K562 (cell line): ENCODE results near the gene S100A2. TPM values are rescaled to one million over a fixed set of nuclear protein-coding genes. Genes with fewer than 3 reads are reported as not detected.

ENCODE experiments used
- BDP1 ChIP-seq: IDR thresholded peaks from 3 replicates; pipeline ENCODE4 v1.6.1; 2011; ENCODE audit not compliant: insufficient read length, insufficient read depth
- NELFE ChIP-seq: IDR thresholded peaks from 2 replicates; pipeline ENCODE4 v1.6.1; 2011; ENCODE audit warnings: mild to moderate bottlenecking; ENCODE audit not compliant: insufficient read depth, insufficient read length
- POLR2AphosphoS5 ChIP-seq: IDR thresholded peaks from 2 replicates; pipeline ENCODE4 v1.6.1; 2011; ENCODE audit warnings: mild to moderate bottlenecking, low read depth, low read length, moderate library complexity; ENCODE audit not compliant: control insufficient read depth, insufficient read depth
- PRPF4 ChIP-seq: fragments of 200-400 bp; formaldehyde crosslinking; IDR thresholded peaks from one replicate; pipeline ENCODE4 v1.6.1; 2017; ENCODE audit warnings: low read length, low read depth, mild to moderate bottlenecking; ENCODE audit not compliant: insufficient read depth, poor library complexity, severe bottlenecking
- RERE ChIP-seq: sonication (generic); formaldehyde crosslinking; IDR thresholded peaks from 2 replicates; pipeline ENCODE4 v1.8.0; 2023; ENCODE audit warnings: missing genetic modification reagents, mild to moderate bottlenecking, borderline replicate concordance
- SP2 ChIP-seq: IDR thresholded peaks from 2 replicates; pipeline ENCODE4 v1.6.1; 2011; ENCODE audit warnings: mild to moderate bottlenecking, low read depth, low read length, moderate library complexity; ENCODE audit not compliant: poor library complexity, severe bottlenecking; ENCODE audit errors: extremely low read depth
- TFAP4 ChIP-seq: sonication (generic); formaldehyde crosslinking; IDR thresholded peaks from 2 replicates; pipeline ENCODE4 v1.8.0; 2022; ENCODE audit warnings: missing genetic modification reagents, mild to moderate bottlenecking, moderate library complexity, borderline replicate concordance
- ZBTB1 ChIP-seq: sonication (generic); formaldehyde crosslinking; IDR thresholded peaks from 2 replicates; pipeline ENCODE4 v1.8.1; 2023; ENCODE audit warnings: missing genetic modification reagents, low read depth, mild to moderate bottlenecking, borderline replicate concordance
- ZNF3 ChIP-seq: fragments of 250-450 bp; sonication (Bioruptor Pico); IDR thresholded peaks from 2 replicates; pipeline ENCODE4 v1.5.0; 2021; ENCODE audit warnings: mild to moderate bottlenecking, moderate library complexity
- ZNF518B ChIP-seq: fragments of 250-450 bp; sonication (Bioruptor Pico); IDR thresholded peaks from 2 replicates; pipeline ENCODE4 v1.5.0; 2021; ENCODE audit warnings: mild to moderate bottlenecking, moderate library complexity
- ZNF740 ChIP-seq, 3 experiments: fragments of 200-800 bp in 1 of 3; sonication (Bioruptor generic) in 1 of 3; sonication (generic) in 1 of 3; formaldehyde crosslinking in 1 of 3; IDR thresholded peaks; 2 replicates each; pipeline versions ENCODE4 v1.6.1 to v1.8.0; 2016 to 2022; ENCODE audit warnings: mild to moderate bottlenecking in 2 of 3, missing compliant biosample characterization in 2 of 3, missing genetic modification characterization in 2 of 3, missing genetic modification reagents in 1 of 3
- polyA plus RNA-seq, 8 experiments: library from polyadenylated mRNA; depleted of rRNA in 4 of 8; stranded (reverse) in 5 of 8; unstranded in 3 of 8; fragments of >200 nt; fragmentation: Nextera tagmentation in 2 of 8; fragmentation: Illumina TruSeq in 1 of 8; extraction: Ambion mirVana in 2 of 8; extraction: Trizol in 1 of 8; gene quantifications; 2 replicates each; pipeline versions ENCODE4 v1.2.1 to v1.2.3, GENCODE V29; 2011 to 2014; ENCODE audit warnings: inconsistent platforms in 1 of 8, missing spikeins in 1 of 8
- total RNA-seq, 7 experiments: library from RNA; depleted of rRNA in 6 of 7; stranded (reverse); fragments of >200 nt in 6 of 7; fragmentation: Illumina TruSeq in 2 of 7; extraction: Trizol in 2 of 7; gene quantifications; 2 replicates each; pipeline versions ENCODE4 v1.2.1 to v1.2.3, GENCODE V29; 2011 to 2021; ENCODE audit warnings: low replicate concordance in 1 of 7

The S100A2 gene
- total and polyA plus RNA-seq, 9 of the 15 experiments (the other 6 are each of a cell fraction or from before 2014, with no cell fraction given), result 0.28 to 0.65 (median 0.44) TPM; not detected in 4

- no peak for TF ChIP-seq ZNF518B (CRISPR knock-in tag)
- 0 out of 2 replicates have a peak, but pooled peaks have one; percentile 5 for TF ChIP-seq ZBTB1 (CRISPR knock-in tag)
- no peak for TF ChIP-seq POLR2AphosphoS5
- no peak for TF ChIP-seq BDP1
- TF ChIP-seq NELFE, result no peak
- TF ChIP-seq SP2, result no peak
- TF ChIP-seq ZNF3 (CRISPR knock-in tag), result no peak
- no peak for TF ChIP-seq PRPF4
- TF ChIP-seq RERE (CRISPR knock-in tag), result no peak
- no peak for TF ChIP-seq ZNF740 (CRISPR knock-in tag; IDR thresholded peaks at IDR 0.05)
- no peak for TF ChIP-seq ZNF740 (tag; IDR thresholded peaks at IDR 0.05)
- TF ChIP-seq TFAP4 (CRISPR knock-in tag), result peak; percentile 70; the same call in 1 of the 2 replicates
These were observed 32.7 kb downstream of the S100A2 start (continued) for GRCh38 chr1:153532769-153533599.
